DOHH2 (cell line): ENCODE measurements around the gene SMPD2.

ENCODE experiments used
- H3F3A ChIP-seq: fragments of 200-600 bp; sonication (generic), shearing (Covaris generic); 2 replicates; pipeline ENCODE4 v1.6.0; 2016; ENCODE audit warnings: antibody characterized with exemption, mild to moderate bottlenecking; ENCODE audit not compliant: control insufficient read depth, insufficient read depth
- H3K27ac ChIP-seq: fragments of 200-600 bp; sonication (generic); 2 replicates; pipeline ENCODE4 v1.5.1; 2014; ENCODE audit warnings: low read depth, mild to moderate bottlenecking, low read length, moderate library complexity
- H3K27me3 ChIP-seq: fragments of 200-600 bp; sonication (generic); 2 replicates; pipeline ENCODE4 v1.6.1; 2014; ENCODE audit warnings: mild to moderate bottlenecking, low read length, mixed read lengths; ENCODE audit not compliant: control insufficient read depth
- H3K36me3 ChIP-seq: fragments of 200-600 bp; sonication (generic); 2 replicates; pipeline ENCODE4 v1.6.1; 2014; ENCODE audit warnings: mild to moderate bottlenecking, low read length, moderate library complexity, mixed read lengths; ENCODE audit not compliant: control insufficient read depth
- H3K4me1 ChIP-seq: fragments of 200-600 bp; sonication (generic); 2 replicates; pipeline ENCODE4 v1.6.1; 2014; ENCODE audit warnings: mild to moderate bottlenecking, low read length, mixed read lengths; ENCODE audit not compliant: control insufficient read depth
- H3K4me2 ChIP-seq: fragments of 200-600 bp; sonication (generic); 2 replicates; pipeline ENCODE4 v1.6.0; 2014; ENCODE audit warnings: mild to moderate bottlenecking, low read length, moderate library complexity
- H3K4me3 ChIP-seq: fragments of 200-600 bp; sonication (generic); 2 replicates; pipeline ENCODE4 v1.5.1; 2014; ENCODE audit warnings: mild to moderate bottlenecking, low read length, mixed read lengths
- H3K79me2 ChIP-seq: fragments of 200-600 bp; sonication (generic); 2 replicates; pipeline ENCODE4 v1.6.1; 2014; ENCODE audit warnings: mild to moderate bottlenecking, low read length, mixed read lengths; ENCODE audit not compliant: control insufficient read depth
- H3K9me2 ChIP-seq: fragments of 200-600 bp; sonication (generic); replicated peaks from 2 replicates; pipeline ENCODE4 v1.6.1; 2014; ENCODE audit warnings: mild to moderate bottlenecking, low read length, mixed read lengths; ENCODE audit not compliant: control insufficient read depth
- H3K9me3 ChIP-seq: fragments of 200-600 bp; sonication (generic); 2 replicates; pipeline ENCODE4 v1.6.1; 2014; ENCODE audit warnings: antibody characterized with exemption, low read length, mixed read lengths; ENCODE audit not compliant: control insufficient read depth, insufficient read depth
- H4K20me1 ChIP-seq: fragments of 200-600 bp; sonication (generic); 2 replicates; pipeline ENCODE4 v1.6.0; 2014; ENCODE audit warnings: low read depth, mild to moderate bottlenecking, antibody characterized with exemption, low read length, moderate library complexity; ENCODE audit not compliant: control insufficient read depth, insufficient read depth
- CTCF ChIP-seq: fragments of 200-600 bp; sonication (generic); IDR thresholded peaks from one replicate; pipeline ENCODE4 v1.5.1; 2014; ENCODE audit warnings: antibody characterized with exemption, mild to moderate bottlenecking, low read depth, low read length; ENCODE audit not compliant: poor library complexity, severe bottlenecking
- EZH2phosphoT487 ChIP-seq: fragments of 200-600 bp; sonication (generic); IDR thresholded peaks from 2 replicates; pipeline ENCODE4 v1.6.1; 2017; ENCODE audit warnings: borderline replicate concordance, mild to moderate bottlenecking, antibody characterized with exemption, low read length, moderate library complexity, mixed read lengths

The SMPD2 gene

GRCh38 chr6:109440331-109441068 is at the start of gene SMPD2, which contains the start of gene PPIL6:
Gene SMPD2 (plus strand): TSS chr6:109440724. CDS start chr6:109441122, 398 bp downstream.
Gene PPIL6 (minus strand): TSS chr6:109440628. CDS start chr6:109440590, 38 bp downstream.
- TF ChIP-seq EZH2phosphoT487 (no peak), CTCF (peak; percentile 17)
- peak within 1 kb of the TSS; percentile 63 for H3K27ac ChIP-seq
- no peaks in the 10 kb centered on the region for H3K27me3 ChIP-seq
- peaks cover 20% of the 10 kb centered on the region for H3K4me1 ChIP-seq
- H3K79me2 ChIP-seq, result peaks cover 18% of the 10 kb centered on the region
- no peaks in the 10 kb centered on the region for H3F3A ChIP-seq
- H3K36me3 ChIP-seq, result peaks cover 44% of the 10 kb centered on the region
- H3K9me3 ChIP-seq, result no peaks in the 10 kb centered on the region
- H3K9me2 ChIP-seq, result no peaks in the 10 kb centered on the region
- H4K20me1 ChIP-seq, result peaks cover 3% of the 10 kb centered on the region
- H3K4me2 ChIP-seq, result peak within 1 kb of the TSS; percentile 97
- peak within 1 kb of the TSS; percentile 94 for H3K4me3 ChIP-seq

- Histone ChIP-seq H3K9me2 (no peaks in the 10 kb centered on the region), H3K27me3 (no peaks in the 10 kb centered on the region), H3F3A (no peaks in the 10 kb centered on the region), H3K36me3 (no peaks in the 10 kb centered on the region), H3K4me2 (no peak overlapping the region), H3K4me1 (no peaks in the 10 kb centered on the region), H3K79me2 (no peaks in the 10 kb centered on the region), H3K4me3 (no peak overlapping the region), H3K27ac (no peak overlapping the region), H4K20me1 (no peaks in the 10 kb centered on the region), H3K9me3 (no peaks in the 10 kb centered on the region)
- TF ChIP-seq CTCF (no peak), EZH2phosphoT487 (no peak)
Observed at GRCh38 chr6:109393157-109393885, 47.2 kb upstream of the SMPD2 start.

GRCh38 chr6:109393886-109394281 is 46.6 kb upstream of the SMPD2 start:
- no peaks in the 10 kb centered on the region for H3K36me3 ChIP-seq
- no peaks in the 10 kb centered on the region for H3K9me2 ChIP-seq
- no peaks in the 10 kb centered on the region for H3F3A ChIP-seq
- TF ChIP-seq CTCF (no peak), EZH2phosphoT487 (no peak)
- no peaks in the 10 kb centered on the region for H4K20me1 ChIP-seq
- H3K79me2 ChIP-seq, result no peaks in the 10 kb centered on the region
- no peak overlapping the region for H3K27ac ChIP-seq
- H3K4me3 ChIP-seq, result no peak overlapping the region
- H3K9me3 ChIP-seq, result no peaks in the 10 kb centered on the region
- no peaks in the 10 kb centered on the region for H3K27me3 ChIP-seq
- no peaks in the 10 kb centered on the region for H3K4me1 ChIP-seq
- H3K4me2 ChIP-seq, result no peak overlapping the region
